T-helper 1 cell treated with Interleukin-12 subunit alpha and Interleukin-12 subunit beta and Interleukin-4 antibody, amounts not matched to agents 30 ng/mL and 1 ng/mL, for 36 hours (primary cell): ENCODE measurements around the gene TMEM31. TPM values are rescaled to one million over a fixed set of nuclear protein-coding genes. Genes with fewer than 3 reads are reported as not detected.

Experiments
- intact Hi-C: fragments of 100-400 bp; cut with micrococcal nuclease; formaldehyde crosslinking; loops from one replicate; pipeline ENCODE4 v1.15.1; 2024
- total RNA-seq: library from RNA; stranded (reverse); gene quantifications from 2 replicates; pipeline ENCODE4 v1.2.3, GENCODE V29; 2022

The TMEM31 gene, protein sequence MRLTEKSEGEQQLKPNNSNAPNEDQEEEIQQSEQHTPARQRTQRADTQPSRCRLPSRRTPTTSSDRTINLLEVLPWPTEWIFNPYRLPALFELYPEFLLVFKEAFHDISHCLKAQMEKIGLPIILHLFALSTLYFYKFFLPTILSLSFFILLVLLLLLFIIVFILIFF
- not detected in 2 replicates for total RNA-seq

DNA sequence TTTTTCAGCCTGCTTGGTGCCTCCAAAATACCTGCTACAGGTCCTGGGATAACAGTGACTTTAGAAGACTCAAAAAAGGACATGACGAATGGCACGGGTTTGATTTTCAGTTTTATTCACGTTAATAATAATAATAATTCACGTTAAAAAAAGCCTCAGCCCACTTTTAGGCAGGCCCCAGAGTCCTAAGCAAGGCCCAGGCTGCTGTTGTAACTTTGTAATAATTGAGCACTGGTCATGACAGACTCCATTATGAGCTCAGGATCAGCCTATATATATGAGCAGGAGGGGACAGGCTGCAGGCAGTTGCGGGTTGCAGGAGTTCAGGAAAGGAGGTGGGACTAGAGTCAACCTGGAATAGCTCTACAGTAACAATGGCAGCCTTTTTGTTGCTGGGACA lies at the start of gene TMEM31:
TMEM31 (plus strand) TSS at position 301 of the 400 bp plus-strand sequence. CDS start 1,350 bp downstream, outside the sequence.
- intact Hi-C loops: loop anchor here (1.0 kb wide), 3 partner anchors 21 to 177 kb away; no protein-coding TSS in a partner anchor

DNA sequence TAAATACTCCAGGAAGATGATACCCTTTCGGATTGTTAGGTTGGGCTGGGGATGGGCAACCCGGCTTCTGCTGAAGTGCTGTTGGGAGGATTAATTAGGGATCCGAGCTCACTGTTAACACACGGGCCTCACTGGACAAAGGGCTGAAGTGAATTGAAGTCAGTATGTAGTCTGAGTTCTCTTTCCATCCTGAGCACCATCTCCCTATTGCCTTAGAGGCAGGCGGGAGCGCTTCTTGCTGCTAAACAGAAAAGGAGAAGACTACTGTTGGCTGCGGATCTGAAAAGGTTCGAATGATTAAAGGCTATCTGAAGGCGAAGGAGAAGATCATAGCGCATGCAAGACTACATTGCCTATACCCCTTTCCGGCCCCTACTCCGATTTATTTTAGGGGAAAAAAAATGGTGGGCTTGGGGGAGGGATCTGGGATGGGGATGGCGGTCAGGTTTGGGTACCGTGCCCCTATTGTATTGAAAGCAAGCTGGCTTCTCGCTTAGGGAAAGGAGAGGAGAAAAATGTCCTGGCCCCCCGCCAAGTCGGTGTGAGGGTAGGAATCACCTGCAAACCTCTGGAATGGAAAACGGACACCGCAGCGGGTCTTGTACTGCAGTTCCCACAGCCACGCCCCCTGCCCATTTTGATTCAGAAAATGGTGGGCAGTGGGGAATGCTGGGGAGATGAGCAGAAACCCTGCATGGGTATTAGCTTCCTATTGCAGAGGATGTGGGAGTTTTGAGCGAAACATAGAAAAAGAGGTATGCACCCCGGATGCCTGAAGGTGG lies 46.5 kb upstream of the TMEM31 start:
- intact Hi-C loops: no loop called here

DNA sequence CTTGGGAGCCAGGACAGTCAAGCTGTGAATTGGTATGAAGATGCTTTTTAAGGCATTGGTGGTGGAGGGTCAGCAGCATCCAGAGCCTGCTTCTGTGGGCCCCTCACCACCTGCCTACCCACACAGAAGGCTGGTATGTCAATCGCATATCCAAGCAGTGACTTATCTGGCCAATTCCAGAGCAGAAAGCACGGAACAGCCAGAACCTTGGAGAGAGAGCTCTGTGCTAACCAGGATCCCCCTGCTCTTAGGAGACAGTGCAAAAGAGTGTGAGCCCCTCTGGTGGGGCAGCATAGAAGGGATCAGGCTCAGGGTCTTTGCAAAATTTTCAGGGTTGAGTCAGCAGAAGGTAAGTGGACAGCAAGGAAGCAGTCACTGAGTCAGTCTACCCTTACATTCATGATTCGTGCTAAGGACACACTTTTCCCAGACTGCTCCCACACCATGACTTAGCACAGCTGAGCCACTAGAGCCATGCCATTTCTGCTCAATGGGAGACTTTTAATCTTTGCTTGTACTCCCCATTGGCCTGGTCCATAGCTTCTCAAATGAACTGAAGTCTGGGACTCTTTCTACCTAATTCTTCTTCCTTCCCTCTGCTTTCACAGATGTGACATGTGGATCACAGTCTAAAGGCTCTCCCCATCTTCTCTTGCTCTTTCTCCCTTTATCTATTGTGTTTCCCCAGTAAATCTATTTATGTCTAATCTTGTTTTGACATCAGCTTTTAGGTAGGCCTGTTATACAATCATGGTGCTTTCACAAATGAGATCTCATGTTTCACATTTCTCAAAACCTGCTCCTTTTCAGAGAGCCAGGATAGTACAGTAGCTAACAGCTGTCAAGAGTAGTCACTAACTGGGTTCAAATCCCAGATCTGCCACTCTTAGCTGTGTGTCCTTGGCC lies 44.3 kb upstream of the TMEM31 start:
- intact Hi-C loops: no loop called here

DNA sequence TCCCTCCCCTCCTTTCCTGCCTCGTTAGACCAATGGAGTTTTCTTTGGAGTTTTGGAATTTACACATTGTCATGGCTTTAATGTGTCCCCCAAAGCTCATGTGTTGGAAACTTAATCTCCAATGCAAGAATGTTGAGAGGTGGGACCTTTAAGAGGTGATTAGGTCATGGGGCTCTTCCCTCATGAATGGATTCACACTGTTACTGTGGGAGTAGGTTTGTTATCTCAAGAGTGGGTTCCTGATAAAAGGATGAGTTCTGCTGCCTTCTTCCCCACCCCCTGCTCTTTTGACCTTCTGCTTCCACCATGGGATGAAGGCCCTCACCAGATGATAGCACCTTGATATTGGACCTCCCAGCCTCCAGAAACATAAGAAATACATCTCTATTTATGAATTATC lies 41.0 kb upstream of the TMEM31 start:
- intact Hi-C loops: no loop called here

DNA sequence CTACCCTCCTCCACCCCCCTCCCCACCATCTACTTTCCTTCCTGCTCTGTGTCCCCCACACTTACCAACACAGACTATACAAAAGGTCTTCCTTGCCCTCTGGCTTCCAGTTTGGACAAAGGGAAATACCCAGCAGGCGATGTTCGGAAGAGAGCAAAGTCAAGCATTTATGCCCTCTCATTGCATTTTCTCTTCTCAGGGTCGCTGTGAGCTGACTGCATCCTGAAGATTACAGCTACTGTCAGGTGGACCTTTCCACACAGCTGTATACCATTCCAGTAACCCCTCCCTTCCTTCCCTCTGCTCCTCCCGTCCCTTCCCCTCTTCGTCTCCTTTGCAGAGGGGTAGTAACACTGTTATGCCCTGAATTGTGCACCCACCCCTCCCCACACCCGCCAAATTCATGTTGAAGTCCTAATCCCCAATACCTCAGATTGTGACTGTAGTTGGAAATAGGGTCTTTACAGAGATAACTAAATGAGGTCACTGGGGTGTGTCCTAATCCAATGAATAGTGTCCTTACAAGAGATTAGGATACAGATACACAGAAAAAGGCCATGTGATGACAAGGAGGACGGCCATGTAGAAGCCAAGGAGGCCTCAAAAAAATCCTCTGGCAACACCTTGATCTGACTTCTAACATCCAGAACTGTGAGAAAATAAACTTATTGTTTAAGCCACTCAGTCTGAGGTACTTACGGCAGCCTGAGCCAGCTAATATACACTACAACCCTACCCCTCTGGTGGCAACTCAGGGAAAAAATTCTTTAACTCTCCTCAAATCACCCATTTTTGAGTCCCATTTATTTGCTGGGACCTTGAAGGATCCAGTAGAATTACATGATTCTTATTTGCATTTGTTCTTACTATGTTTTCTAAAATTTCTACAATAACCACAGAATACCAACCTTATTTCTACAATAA lies 35.9 kb upstream of the TMEM31 start:
- intact Hi-C loops: no loop called here

DNA sequence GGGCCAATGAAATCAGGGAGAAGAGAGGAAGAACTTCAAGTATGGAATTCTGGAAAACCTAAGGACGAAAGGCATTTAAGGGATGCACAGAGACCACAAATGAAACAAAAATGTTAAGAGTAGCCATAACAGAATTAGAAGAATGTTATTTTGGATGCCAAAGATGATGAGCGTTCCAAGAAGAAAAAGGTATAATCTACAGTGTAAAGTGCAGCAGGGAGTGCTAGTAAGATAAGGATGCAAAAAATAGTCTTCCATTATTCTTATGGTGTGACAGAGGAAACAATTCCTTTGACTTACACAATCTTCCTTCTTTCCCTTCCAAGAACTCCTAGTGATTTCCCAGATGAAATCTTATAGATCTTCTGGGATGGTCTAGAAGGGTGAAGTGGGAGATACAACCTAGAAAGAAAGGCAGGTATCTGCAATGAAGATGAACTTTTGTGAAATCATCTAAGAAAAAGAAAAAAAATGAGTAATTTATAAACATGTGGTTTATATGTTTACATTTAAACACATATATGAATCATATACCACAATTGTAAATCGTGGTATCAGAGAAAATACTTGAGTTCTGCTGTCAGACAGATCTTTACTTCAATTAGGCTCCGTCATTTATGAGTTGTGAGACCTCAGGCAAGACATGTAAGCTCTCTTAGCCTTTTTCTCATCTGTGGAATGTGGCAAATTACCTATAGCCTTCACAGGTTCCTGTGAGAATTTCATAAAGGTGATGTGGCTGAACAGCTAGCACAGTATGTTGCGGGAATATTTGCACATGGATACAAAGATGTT lies 32.3 kb upstream of the TMEM31 start:
- intact Hi-C loops: no loop called here

DNA sequence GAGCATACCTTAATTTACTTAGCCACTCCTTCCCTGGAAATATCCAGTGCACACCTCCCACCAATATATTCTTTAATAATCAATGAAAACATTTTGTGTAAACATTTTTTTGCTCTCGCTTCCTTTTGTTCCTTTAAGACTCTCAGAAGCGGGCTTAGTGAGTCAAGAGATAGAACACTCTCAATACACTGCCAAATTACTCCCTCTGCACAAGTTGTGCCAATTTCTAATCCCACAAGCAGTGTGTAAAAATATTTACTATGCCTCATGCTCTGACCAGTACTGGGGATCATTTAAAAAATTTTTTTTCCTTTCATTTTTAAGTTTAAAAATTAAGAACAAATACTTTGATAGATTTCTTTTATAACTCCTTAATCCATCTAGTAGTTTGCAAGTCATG lies 29.3 kb upstream of the TMEM31 start:
- intact Hi-C loops: no loop called here

DNA sequence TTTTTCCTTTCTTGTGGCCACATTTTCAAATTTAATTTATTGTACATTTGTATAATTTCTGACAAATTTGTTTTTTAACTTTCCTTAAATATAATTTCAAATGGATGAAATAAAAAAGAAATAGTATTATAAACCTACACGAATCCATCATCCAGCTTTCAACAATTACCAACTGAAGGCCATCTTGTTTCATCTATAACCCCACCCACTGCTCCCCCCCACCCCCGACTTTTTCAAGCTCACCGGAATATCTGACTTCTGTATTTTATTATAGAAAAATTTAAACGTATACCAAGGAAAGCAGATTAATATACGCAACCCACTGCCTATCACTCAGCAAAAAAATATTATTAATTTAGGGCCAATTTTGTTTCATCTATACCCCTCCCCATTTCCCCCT lies 25.3 kb upstream of the TMEM31 start:
- intact Hi-C loops: loop anchor here (1.0 to 5.0 kb wide), 5 partner anchors 56 to 1088 kb away; partner anchors contain the start of genes ARMCX5, RAB9B and ZCCHC18

DNA sequence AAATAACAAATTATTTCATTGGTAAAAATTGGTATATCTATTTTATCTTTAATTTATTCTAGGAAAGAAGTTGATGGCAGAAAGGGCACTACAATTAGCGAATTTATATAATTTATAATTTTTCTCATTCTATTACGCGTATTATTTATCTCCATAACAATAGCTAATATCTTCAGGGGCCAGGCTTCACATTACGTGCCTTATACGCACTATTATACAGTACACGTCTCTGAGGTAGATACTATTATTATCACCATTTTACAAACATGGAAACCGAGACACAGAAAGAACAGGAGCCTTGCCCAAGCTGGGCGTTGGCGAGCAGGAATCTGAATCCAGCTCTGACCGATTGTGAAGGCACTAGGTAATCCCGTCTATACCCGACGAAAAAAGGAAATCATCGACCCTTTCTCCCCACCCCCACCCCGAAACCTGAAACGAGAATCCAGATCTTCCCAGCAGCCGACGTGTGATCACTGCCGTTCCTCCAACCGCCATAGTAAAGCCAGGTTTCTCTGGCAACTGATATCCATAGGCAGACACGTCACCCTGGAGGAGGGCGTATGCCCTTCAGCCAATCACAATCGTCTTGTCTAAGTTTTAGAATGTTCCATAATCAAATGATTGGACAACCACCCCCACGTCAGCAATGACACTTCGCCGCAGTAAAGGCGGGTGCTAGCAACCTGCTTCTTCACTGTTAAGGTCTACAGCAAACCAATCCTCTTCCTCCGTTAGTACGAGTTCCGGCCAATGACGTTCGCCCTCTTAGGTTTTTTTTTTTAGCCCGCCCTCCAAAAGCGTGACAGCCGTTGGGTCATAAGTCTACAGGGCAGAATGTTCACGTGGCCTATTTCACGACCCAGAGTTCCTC lies 24.3 kb upstream of the TMEM31 start, which contains the start of gene MORF4L2:
MORF4L2 (minus strand) TSS at position 501 of the 874 bp plus-strand sequence. CDS start 9,672 bp downstream, outside the sequence.
- intact Hi-C loops: loop anchor here (1.0 to 5.0 kb wide), 12 partner anchors 131 to 1089 kb away; partner anchors contain the start of genes ARMCX5, BEX2, BEX4 and FAM199X

DNA sequence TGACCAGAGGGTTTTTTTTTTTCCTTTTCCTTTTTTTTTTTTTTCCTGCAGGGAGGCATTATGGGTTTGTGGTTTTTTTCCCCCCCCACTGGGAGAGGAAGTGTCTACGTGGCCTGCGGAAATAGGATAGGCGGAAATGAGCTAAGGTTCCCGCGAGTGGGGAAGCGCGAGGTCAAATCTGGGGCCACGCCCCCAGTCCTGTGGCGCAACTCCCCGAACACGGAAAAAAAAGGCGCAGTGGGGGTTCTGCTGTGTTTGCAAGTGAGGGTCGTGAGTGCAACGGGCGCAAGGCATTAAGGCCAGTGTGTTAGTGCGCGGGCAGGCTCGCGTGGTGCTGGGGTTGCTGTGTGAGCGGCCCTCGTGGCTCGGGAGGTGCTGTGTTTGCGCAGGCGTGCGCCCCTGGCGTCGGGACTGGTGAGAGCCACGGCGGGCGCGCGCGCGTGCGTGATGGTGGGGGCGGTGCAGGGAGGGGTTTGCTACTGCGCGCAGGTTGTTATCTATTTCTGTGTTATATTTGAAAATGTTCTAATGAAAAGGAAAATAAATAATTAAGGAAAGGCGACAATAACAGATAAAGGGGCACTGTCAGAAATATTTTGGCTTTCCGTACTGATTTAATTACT lies 23.5 kb upstream of the TMEM31 start:
- intact Hi-C loops: loop anchor here (1.0 to 5.0 kb wide), 9 partner anchors 145 to 1090 kb away; partner anchors contain the start of genes ARMCX5, BEX2, FAM199X and RAB9B

DNA sequence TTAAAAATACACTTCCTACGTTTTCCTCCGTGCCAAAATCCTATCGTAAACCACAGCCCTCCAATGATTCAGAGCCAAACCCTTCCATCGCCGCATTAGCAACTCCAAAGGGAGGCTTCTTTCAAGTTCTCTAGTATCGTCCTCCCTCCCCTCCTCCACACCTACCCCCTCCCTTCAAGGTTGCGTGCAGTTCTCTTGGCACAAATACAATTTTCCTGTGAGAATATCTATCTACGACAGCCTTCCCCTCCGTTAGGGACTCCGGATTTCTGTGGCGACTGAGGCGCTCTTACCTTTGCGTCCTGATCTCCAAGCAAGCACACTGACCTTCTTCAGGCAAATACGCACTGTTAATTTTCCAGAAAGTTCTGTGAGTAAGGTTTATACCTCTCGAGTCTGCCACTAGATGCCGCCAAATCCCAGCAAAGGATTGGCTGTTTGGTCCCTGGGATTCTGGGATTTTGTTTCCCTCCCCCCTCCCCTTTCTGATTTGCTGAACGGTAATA lies 23.0 kb upstream of the TMEM31 start:
- intact Hi-C loops: loop anchor here (1.0 to 5.0 kb wide), 10 partner anchors 145 to 1090 kb away; partner anchors contain the start of genes ARMCX5, BEX2, FAM199X and RAB9B

DNA sequence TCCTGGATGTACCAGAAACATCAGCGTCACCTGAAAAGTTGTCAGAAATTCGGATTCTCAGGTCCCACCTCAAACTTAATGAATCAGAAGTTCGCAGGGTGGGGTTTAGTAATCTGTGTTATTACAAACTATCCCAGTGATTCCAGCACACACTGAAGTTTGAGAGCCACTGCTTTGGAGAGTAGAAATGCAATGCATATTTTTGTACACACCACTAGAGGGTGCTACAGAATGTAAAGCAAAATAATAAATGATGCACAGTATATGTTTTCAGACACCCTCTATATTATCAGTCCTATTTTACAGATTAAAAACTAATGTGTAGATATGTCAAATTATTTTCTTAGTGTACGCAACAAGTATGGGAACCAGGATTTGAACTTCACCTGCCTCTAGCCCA lies 21.8 kb upstream of the TMEM31 start:
- intact Hi-C loops: loop anchor here (1.0 to 5.0 kb wide), 7 partner anchors 22 to 1092 kb away; partner anchors contain the start of genes ARMCX5, RAB9B and ZCCHC18

DNA sequence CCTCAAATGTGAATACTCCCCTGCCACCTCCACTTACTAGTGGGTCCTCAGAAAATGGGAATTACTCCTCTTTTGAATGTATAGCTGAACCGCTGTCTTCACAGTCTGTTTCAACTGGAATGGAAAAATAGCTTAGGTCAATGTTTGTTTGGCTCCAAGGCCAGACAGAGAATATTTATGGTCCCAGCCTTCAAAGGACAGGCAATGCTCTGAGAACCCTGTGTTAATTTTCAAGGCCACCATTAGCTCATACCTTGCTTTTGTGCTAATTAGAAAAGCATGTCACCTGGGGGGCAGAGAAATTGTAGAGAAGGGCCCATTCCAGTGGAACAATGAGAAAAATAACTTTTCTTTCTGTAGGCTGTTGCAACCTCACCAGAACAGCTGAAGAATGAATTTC lies 19.6 kb upstream of the TMEM31 start:
- intact Hi-C loops: no loop called here

DNA sequence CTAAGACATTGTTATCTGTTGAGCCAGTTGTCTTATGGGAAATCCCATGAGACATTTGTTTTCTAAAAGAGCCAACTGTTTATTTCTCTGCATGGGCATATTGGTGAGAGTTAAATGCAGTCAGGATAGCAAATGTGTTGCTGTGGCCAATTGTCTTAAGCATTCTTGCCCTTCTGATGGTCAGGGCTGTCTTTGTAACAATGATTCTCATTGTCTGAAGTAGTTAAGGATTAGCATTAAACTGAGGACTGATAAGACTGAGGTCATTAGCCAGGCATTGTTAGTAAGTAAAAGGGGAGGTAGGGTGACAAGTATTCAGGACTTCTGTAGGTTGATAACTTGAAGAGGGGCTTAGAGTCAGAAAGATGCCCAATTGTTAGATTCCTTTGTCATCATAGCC lies 13.0 kb upstream of the TMEM31 start:
- intact Hi-C loops: no loop called here

DNA sequence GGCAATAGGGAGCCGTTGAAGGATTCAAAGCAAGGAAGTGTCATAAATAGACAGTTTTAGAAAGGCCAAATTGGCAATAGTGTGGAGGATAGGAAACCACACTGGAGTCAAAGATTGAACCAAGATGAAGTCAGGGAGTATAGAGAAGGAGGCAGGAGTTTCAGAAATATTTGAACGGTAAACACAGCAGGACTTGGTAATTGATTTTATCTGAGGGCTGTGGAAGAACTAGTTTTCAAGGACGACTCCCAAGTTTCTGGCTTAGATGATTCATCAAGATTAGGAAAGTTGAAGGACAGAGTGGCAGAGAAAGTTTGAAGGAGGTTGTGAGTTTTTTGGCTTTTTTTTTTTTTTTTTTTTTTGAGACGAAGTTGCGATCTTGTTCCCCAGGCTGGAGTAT lies 11.5 kb upstream of the TMEM31 start:
- intact Hi-C loops: no loop called here

DNA sequence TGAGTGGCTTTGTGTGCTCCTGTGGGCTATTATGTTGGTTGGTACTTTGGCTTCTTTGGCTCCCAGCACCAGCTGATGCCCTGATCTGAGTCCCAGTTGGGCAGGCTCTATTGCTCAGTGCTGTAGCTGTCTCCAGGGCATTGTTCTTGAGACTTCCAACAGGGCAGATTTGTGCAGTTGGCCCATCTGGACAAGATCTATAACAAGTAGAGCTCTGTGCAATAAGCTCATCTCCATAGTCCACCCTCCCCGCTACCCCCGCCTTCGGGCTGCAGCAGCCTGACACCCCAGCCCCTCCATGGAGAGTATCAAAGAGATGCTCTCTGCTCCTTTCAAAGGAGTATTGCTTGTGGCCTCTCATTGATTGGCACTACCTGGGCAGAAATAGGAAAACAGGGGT lies 5.8 kb upstream of the TMEM31 start:
- intact Hi-C loops: no loop called here

DNA sequence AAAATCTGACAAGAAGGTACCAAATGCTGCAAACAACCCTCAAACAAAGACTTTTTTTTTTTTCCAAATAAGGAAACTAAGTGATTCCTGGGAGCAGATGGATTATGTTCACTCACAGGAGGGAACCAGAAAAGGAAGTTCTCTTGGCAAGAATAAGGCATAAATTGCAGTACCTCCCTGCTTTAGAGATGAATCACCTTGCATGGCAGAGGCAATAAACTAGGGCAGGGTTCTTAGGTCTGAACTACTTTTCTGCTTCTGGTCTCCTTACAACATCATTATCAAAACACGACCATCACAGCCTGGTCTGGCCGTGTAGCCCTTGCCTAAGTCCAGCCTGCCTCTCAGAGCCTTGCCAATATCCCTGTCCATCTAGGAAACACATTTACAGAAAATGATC lies 6.3 kb downstream of the TMEM31 start:
- intact Hi-C loops: no loop called here

DNA sequence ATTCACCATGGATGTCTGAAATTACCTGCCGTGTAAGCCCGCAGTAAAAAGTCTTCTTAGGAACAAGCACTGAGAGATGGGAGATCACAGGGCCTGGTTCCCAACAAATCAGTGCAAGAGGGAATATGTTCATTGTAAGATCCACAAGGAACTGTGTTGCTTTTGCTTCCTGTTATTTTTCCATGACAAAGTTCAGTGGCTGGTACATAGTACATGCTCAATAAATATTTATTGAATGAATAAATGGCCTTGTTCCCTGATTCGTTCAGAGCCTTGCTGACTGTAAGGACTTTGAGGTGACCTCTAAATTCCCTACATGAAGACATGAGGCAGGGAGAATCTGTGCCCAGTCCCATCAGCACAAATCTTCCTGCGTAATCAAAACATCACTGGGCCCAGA lies 7.4 kb downstream of the TMEM31 start:
- intact Hi-C loops: no loop called here
